ENCODE data around the gene FXYD7. TPM values are rescaled to one million over a fixed set of nuclear protein-coding genes. Genes with fewer than 3 reads are reported as not detected.
"Not testable (repeated sequence)": the region's sequence is repeated elsewhere in the genome, so short reads cannot be mapped to it uniquely, and the experiment has no call there.

Gene FXYD7
- total RNA-seq, 1 donor from 2014 or later, result not detected

DNA sequence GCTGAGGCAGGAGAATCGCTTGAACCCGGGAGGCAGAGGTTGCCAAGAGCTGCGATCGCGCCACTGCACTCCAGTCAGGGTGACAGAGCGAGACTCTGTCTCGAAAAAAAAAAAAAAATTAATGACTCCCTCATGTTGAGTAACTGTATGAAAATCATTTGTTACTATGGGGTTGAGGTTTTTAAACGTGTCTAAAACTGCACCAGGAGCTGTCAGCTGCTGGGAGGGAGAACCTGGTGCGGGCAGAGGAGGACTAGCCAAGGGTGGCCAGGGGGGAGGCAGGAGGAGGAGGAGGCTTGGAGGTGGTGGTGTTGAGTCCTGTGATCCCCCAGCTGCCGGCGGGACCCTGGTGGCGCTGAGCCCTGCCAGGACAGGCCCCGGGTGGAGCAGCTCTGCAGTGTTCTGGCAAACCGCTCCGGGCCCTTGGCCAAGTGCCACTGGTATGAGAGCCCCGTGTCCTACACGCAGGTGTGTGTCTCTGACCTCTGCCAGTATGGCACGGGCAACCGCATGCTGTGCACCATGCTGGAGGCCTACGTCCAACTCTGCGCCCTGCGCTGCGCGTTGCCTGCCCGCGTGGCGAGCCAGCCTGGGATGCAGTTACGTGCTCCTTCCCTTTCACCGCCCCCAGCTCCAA is 44.5 kb upstream of the FXYD7 start:
- peak; percentile 57 for DNase-seq
- intact Hi-C loops (cut with micrococcal nuclease), result no loop called here
- TF ChIP-seq CTCF (IDR thresholded peaks at IDR 0.05; ENCODE audit: borderline replicate concordance), result no peak

GRCh38 chr19:35099155-35099896 is 43.7 kb upstream of the FXYD7 start:
- no peaks in the 10 kb centered on the region for H3K27me3 ChIP-seq (ENCODE audit: low read depth)
- DNase-seq, result no peak

More for the DNA sequence above, 44.5 kb upstream of the FXYD7 start:
- no peak overlapping the region for H3K27ac ChIP-seq (replicated peaks)
- H3K36me3 ChIP-seq, result no peaks in the 10 kb centered on the region
- H3K4me3 ChIP-seq, result no peak overlapping the region
- no peaks in the 10 kb centered on the region for H3K27me3 ChIP-seq (ENCODE audit: low read depth)
- peaks cover 4% of the 10 kb centered on the region for H3K4me1 ChIP-seq
- H3K9me3 ChIP-seq (replicated peaks), result no peaks in the 10 kb centered on the region

GRCh38 chr19:35099897-35100275 is 43.2 kb upstream of the FXYD7 start:
- Histone ChIP-seq H3K36me3 (no peaks in the 10 kb centered on the region), H3K4me1 (peaks cover 4% of the 10 kb centered on the region), H3K4me3 (no peak overlapping the region), H3K27me3 (ENCODE audit: low read depth) (no peaks in the 10 kb centered on the region), H3K27ac (replicated peaks) (no peak overlapping the region), H3K9me3 (replicated peaks) (no peaks in the 10 kb centered on the region)
- intact Hi-C loops (cut with micrococcal nuclease), result no loop called here
- no peak for DNase-seq
- TF ChIP-seq CTCF (IDR thresholded peaks at IDR 0.05; ENCODE audit: borderline replicate concordance), result no peak

More at GRCh38 chr19:35099155-35099896, 43.7 kb upstream of the FXYD7 start:
- Histone ChIP-seq H3K4me3 (no peak overlapping the region), H3K9me3 (replicated peaks) (no peaks in the 10 kb centered on the region), H3K27ac (replicated peaks) (no peak overlapping the region), H3K36me3 (no peaks in the 10 kb centered on the region), H3K4me1 (peaks cover 4% of the 10 kb centered on the region)
- TF ChIP-seq CTCF (IDR thresholded peaks at IDR 0.05; ENCODE audit: borderline replicate concordance), result no peak
- intact Hi-C loops (cut with micrococcal nuclease), result no loop called here

GRCh38 chr19:35100588-35101533 is 42.2 kb upstream of the FXYD7 start:
- no peak for TF ChIP-seq CTCF (IDR thresholded peaks at IDR 0.05; ENCODE audit: borderline replicate concordance)

DNA sequence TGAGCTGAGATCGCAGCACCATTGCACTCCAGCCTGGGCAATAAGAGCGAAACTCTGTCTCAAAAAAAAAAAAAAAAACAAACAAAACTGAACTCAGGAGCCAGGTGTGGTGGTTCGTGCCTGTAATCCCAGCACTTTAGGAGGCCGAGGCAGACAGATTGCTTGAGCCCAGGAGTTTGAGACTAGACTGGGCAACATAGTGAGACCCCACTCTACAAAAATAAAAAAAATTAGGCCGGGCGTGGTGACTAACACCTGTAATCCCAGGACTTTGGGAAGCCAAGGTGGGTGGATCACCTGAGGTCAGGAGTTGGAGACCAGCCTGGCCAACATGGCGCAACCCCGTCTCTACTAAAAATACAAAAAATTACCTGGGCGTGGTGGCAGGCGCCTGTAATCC is 41.1 kb upstream of the FXYD7 start:
- H3K36me3 ChIP-seq; intact Hi-C loops (cut with micrococcal nuclease); H3K4me1 ChIP-seq; H3K4me3 ChIP-seq; H3K9me3 ChIP-seq (replicated peaks); H3K27me3 ChIP-seq (ENCODE audit: low read depth); DNase-seq; H3K27ac ChIP-seq (replicated peaks): not testable (repeated sequence)

More at GRCh38 chr19:35100588-35101533, 42.2 kb upstream of the FXYD7 start:
- DNase-seq, result no peak
- H3K27me3 ChIP-seq (ENCODE audit: low read depth), result no peaks in the 10 kb centered on the region
- no peaks in the 10 kb centered on the region for H3K36me3 ChIP-seq
- H3K9me3 ChIP-seq (replicated peaks), result no peaks in the 10 kb centered on the region
- no peak overlapping the region for H3K27ac ChIP-seq (replicated peaks)
- peaks cover 4% of the 10 kb centered on the region for H3K4me1 ChIP-seq
- H3K4me3 ChIP-seq, result no peak overlapping the region
- intact Hi-C loops (cut with micrococcal nuclease), result no loop called here

DNA sequence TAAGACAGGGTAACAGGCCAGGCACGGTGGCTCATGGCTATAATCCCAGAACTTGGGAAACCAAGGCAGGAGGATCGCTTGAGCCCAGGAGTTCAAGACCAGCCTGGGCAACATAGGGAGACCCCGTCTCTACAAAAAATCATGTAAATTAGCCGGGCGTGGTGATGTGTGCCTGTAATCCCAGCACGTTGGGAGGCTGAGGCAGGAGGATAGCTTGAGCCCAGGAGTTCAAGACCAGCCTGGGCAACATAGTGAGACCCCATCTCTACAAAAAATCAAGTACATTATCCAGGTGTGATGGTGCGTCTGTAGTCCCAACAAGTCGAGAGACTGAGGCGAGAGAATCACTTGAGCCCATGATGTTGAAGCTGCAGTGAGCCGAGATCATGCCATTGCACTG is 39.4 kb upstream of the FXYD7 start:
- H3K27ac ChIP-seq (replicated peaks); H3K27me3 ChIP-seq (ENCODE audit: low read depth); H3K9me3 ChIP-seq (replicated peaks); H3K4me3 ChIP-seq; DNase-seq; intact Hi-C loops (cut with micrococcal nuclease); H3K4me1 ChIP-seq; H3K36me3 ChIP-seq: not testable (repeated sequence)
